Measurements from ENCODE around the gene SHD. TPM values are rescaled to one million over a fixed set of nuclear protein-coding genes. Genes with fewer than 3 reads are reported as not detected.
"Not testable (repeated sequence)": the region's sequence is repeated elsewhere in the genome, so short reads cannot be mapped to it uniquely, and the experiment has no call there.

The SHD gene
- total and polyA plus RNA-seq, 7 donors = 18.8 to 84.7 (median 68.0) TPM; not detected in 4

GRCh38 chr19:4267101-4267900, 11.8 kb upstream of the SHD start:
- no peak for TF ChIP-seq POLR2A (IDR thresholded peaks at IDR 0.05)
- TF ChIP-seq CTCF (IDR thresholded peaks at IDR 0.05) = peak in 3 of 4 experiments; percentile 66 to 85 (median 76)
- Histone ChIP-seq H3K27me3 (no peaks in the 10 kb centered on the region), H3K36me3 (peaks cover 13 to 90% (median 26%) of the 10 kb centered on the region in 4 donors), H3K4me1 (no peaks in the 10 kb centered on the region), H3K9me3 (no peaks in the 10 kb centered on the region), H3K4me3 (no peak overlapping the region), H3K27ac (no peak overlapping the region)
- no peak for DNase-seq
- intact Hi-C loops (cut with DNase I) = loop anchor here (2.0 kb wide), 1 partner anchor 86 kb away; no protein-coding TSS in a partner anchor
- 31 to 52% methylated on average over 21 of the region's 21 CpGs for WGBS, 2 donors

GRCh38 chr19:4267901-4268815, 10.9 kb upstream of the SHD start:
- no peak for TF ChIP-seq EP300 (IDR thresholded peaks at IDR 0.05)
- no peak for TF ChIP-seq POLR2A (IDR thresholded peaks at IDR 0.05)
- Histone ChIP-seq H3K9me3 (no peaks in the 10 kb centered on the region), H3K4me1 (no peaks in the 10 kb centered on the region), H3K27ac (no peak overlapping the region), H3K4me3 (no peak overlapping the region), H3K36me3 (peaks cover 13 to 83% (median 21%) of the 10 kb centered on the region in 4 donors), H3K27me3 (no peaks in the 10 kb centered on the region)
- no peak for DNase-seq
- intact Hi-C loops (cut with DNase I) = loop anchor here (2.0 kb wide), 1 partner anchor 85 kb away; no protein-coding TSS in a partner anchor
- 37 to 91% methylated on average over 30 of the region's 30 CpGs for WGBS, 2 donors

- H3K4me1 ChIP-seq = no peaks in the 10 kb centered on the region
- TF ChIP-seq POLR2A (IDR thresholded peaks at IDR 0.05) (no peak), POLR2AphosphoS5 (IDR thresholded peaks at IDR 0.05) (no peak), CTCF (IDR thresholded peaks at IDR 0.05) (no peak), EP300 (IDR thresholded peaks at IDR 0.05) (no peak)
- peaks cover 13 to 76% (median 20%) of the 10 kb centered on the region in 4 donors for H3K36me3 ChIP-seq
- intact Hi-C loops (cut with DNase I) = no loop called here
- H3K27me3 ChIP-seq = no peaks in the 10 kb centered on the region
- H3K9me3 ChIP-seq = no peaks in the 10 kb centered on the region
- H3K27ac ChIP-seq = no peak overlapping the region
- no peak overlapping the region for H3K4me3 ChIP-seq
- DNase-seq = no peak
- 75 to 91% methylated on average over 13 of the region's 13 CpGs for WGBS, 2 donors
These were observed 10.1 kb upstream of the SHD start for GRCh38 chr19:4268816-4269430.

- Histone ChIP-seq H3K36me3 (peaks cover 5 to 43% (median 13%) of the 10 kb centered on the region in 4 donors), H3K27me3 (peaks cover 0 to 6% (median 1%) of the 10 kb centered on the region in 3 donors), H3K27ac (no peak overlapping the region), H3K4me3 (no peak overlapping the region), H3K9me3 (no peaks in the 10 kb centered on the region), H3K4me1 (no peaks in the 10 kb centered on the region)
- intact Hi-C loops (cut with DNase I) = no loop called here
- WGBS, 2 donors = 87 to 89% methylated on average over 10 of the region's 10 CpGs
- no peak for TF ChIP-seq POLR2AphosphoS5 (IDR thresholded peaks at IDR 0.05)
- TF ChIP-seq EP300 (IDR thresholded peaks at IDR 0.05) = no peak
- TF ChIP-seq CTCF (IDR thresholded peaks at IDR 0.05) = no peak
- TF ChIP-seq POLR2A (IDR thresholded peaks at IDR 0.05) = no peak
- no peak for DNase-seq
These were observed 6.2 kb upstream of the SHD start for GRCh38 chr19:4272894-4273293.

GRCh38 chr19:4274321-4274686, 4.8 kb upstream of the SHD start:
- H3K4me3 ChIP-seq; intact Hi-C loops (cut with DNase I); H3K4me1 ChIP-seq; H3K9me3 ChIP-seq; DNase-seq; H3K27ac ChIP-seq: not testable (repeated sequence)
- Histone ChIP-seq H3K27me3 (peaks cover 9 to 20% (median 15%) of the 10 kb centered on the region in 3 donors), H3K36me3 (peaks cover 0 to 29% (median under 1%) of the 10 kb centered on the region in 4 donors)
- WGBS, 2 donors = 89 to 92% methylated on average over 6 of the region's 6 CpGs
